Limb (tissue), 2 donors: Measurements from ENCODE around the gene ZBTB16.

ENCODE experiments used
- DNase-seq, 2 donors: peaks; one replicate each; pipeline ENCODE4 v3.0.0-alpha.2; 2016; ENCODE audit errors: extremely low spot score in 2 of 2

Gene ZBTB16

GRCh38 chr11:114239753-114240161 lies 180.2 kb downstream of the ZBTB16 start:
- DNase-seq: no peak

GRCh38 chr11:114242032-114242431 lies 182.5 kb downstream of the ZBTB16 start:
- no peak for DNase-seq

GRCh38 chr11:114243461-114244372 lies 184.2 kb downstream of the ZBTB16 start:
- DNase-seq: peak in 1 of 2 donors; percentile 56

- DNase-seq: no peak
Observed at GRCh38 chr11:114244726-114245394, 185.3 kb downstream of the ZBTB16 start.

GRCh38 chr11:114246321-114247069 lies 187.0 kb downstream of the ZBTB16 start:
- DNase-seq: no peak

GRCh38 chr11:114247070-114247789 lies 187.7 kb downstream of the ZBTB16 start:
- DNase-seq: no peak

- DNase-seq: no peak
Observed at GRCh38 chr11:114250180-114250579, 190.7 kb downstream of the ZBTB16 start.

GRCh38 chr11:114250993-114251814 lies 191.7 kb downstream of the ZBTB16 start:
- peak in 1 of 2 donors; percentile 42 for DNase-seq

- no peak for DNase-seq
Observed at GRCh38 chr11:114251815-114252337, 192.4 kb downstream of the ZBTB16 start.

GRCh38 chr11:114252767-114253166 lies 193.3 kb downstream of the ZBTB16 start:
- peak in 1 of 2 donors; percentile 56 for DNase-seq

GRCh38 chr11:114253771-114254170 lies 194.3 kb downstream of the ZBTB16 start:
- no peak for DNase-seq

GRCh38 chr11:114254571-114255146 lies 195.1 kb downstream of the ZBTB16 start:
- no peak for DNase-seq

GRCh38 chr11:114255289-114255688 lies 195.8 kb downstream of the ZBTB16 start:
- DNase-seq: no peak

- no peak for DNase-seq
Observed at GRCh38 chr11:114256176-114256966, 196.9 kb downstream of the ZBTB16 start.

- no peak for DNase-seq
Observed at GRCh38 chr11:114256967-114257286, 197.4 kb downstream of the ZBTB16 start.

GRCh38 chr11:114257621-114258558 lies 198.4 kb downstream of the ZBTB16 start:
- DNase-seq: peak in 1 of 2 donors; percentile 65

- DNase-seq: no peak
Observed at GRCh38 chr11:114258696-114259095, 199.2 kb downstream of the ZBTB16 start.

GRCh38 chr11:114259124-114259526 lies 199.6 kb downstream of the ZBTB16 start:
- DNase-seq: no peak
